ENCODE data around the gene WNT9A.

WNT9A gene

GRCh38 chr1:227869851-227870305, 77.9 kb downstream of the WNT9A start:
- CTCF ChIA-PET: no interaction called here
- no peak overlapping the region for H3K4me3 ChIP-seq (ENCODE audit: low read depth, low read length)
- DNase-seq (ENCODE audit: low read depth, low spot score): no peak
- no peak for TF ChIP-seq CTCF (IDR thresholded peaks at IDR 0.05; ENCODE audit: insufficient read depth, low read length, missing control alignments)
- POLR2A ChIA-PET: no interaction called here

GRCh38 chr1:227869279-227869842, 78.4 kb downstream of the WNT9A start:
- CTCF ChIA-PET: no interaction called here
- DNase-seq (ENCODE audit: low read depth, low spot score): no peak
- no peak overlapping the region for H3K4me3 ChIP-seq (ENCODE audit: low read depth, low read length)
- POLR2A ChIA-PET: no interaction called here
- no peak for TF ChIP-seq CTCF (IDR thresholded peaks at IDR 0.05; ENCODE audit: insufficient read depth, low read length, missing control alignments)
